ENCODE results near the gene ZC3HAV1. TPM values are rescaled to one million over a fixed set of nuclear protein-coding genes. Genes with fewer than 3 reads are reported as not detected.
"Not testable (repeated sequence)": the region's sequence is repeated elsewhere in the genome, so short reads cannot be mapped to it uniquely, and the experiment has no call there.

ZC3HAV1 gene
- total RNA-seq, 1 experiment from 2014 or later, result 23.4 TPM

- no peaks in the 10 kb centered on the region for H3K36me3 ChIP-seq
- no peaks in the 10 kb centered on the region for H3K27me3 ChIP-seq
- no peak overlapping the region for H3K4me3 ChIP-seq
- H3K9me3 ChIP-seq, result no peaks in the 10 kb centered on the region
- DNase-seq, result no peak
These were observed 8.2 kb upstream of the ZC3HAV1 start for GRCh38 chr7:139117599-139118233.

DNA sequence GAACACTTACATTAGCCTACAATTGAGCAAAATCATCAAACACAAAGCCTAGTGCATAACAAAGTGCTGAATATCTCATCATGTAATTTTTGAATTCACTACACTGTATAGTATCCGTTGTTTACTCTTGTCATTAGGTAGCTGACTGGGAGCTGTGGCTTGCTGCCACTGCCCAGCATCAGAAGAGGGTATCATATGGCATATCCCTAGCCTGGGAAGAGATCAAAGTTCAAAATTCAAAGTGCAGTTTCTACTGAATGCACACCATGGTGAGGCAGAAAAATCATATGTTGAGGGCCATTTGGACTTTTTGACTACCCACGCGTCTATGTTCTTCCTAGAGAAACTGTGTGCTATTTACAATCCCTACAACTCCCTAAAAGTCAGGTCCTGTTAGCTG, 7.5 kb upstream of the ZC3HAV1 start:
- Histone ChIP-seq H3K4me3 (no peak overlapping the region), H3K9me3 (no peaks in the 10 kb centered on the region), H3K27me3 (no peaks in the 10 kb centered on the region), H3K36me3 (no peaks in the 10 kb centered on the region)
- DNase-seq, result no peak

DNA sequence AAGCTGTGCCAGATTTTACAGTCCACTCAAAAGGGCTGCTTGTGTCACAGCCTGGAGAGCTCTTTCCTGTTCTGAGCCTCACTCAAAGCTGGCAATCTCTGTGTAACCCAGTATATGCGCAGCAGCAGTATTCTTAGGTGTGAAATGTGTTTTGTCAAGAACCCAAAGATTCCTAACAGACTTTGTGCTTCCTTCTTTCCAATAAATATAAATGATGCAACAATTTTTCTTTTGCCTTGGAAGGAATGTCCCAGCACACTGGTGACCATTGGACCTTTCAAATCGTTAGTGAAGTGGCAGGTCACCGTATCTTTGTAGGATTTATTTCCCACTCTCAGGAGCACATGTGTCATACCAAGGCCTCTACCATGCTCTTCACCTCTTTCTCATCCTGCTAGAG, 5.6 kb upstream of the ZC3HAV1 start:
- Histone ChIP-seq H3K27me3 (no peaks in the 10 kb centered on the region), H3K4me3 (no peak overlapping the region), H3K36me3 (no peaks in the 10 kb centered on the region), H3K9me3 (no peaks in the 10 kb centered on the region)
- DNase-seq, result no peak

GRCh38 chr7:139114585-139114984, 5.1 kb upstream of the ZC3HAV1 start:
- Histone ChIP-seq H3K36me3 (no peaks in the 10 kb centered on the region), H3K4me3 (no peak overlapping the region), H3K9me3 (no peaks in the 10 kb centered on the region), H3K27me3 (no peaks in the 10 kb centered on the region)
- no peak for DNase-seq

- Histone ChIP-seq H3K27me3 (no peaks in the 10 kb centered on the region), H3K4me3 (no peak overlapping the region), H3K9me3 (no peaks in the 10 kb centered on the region), H3K36me3 (no peaks in the 10 kb centered on the region)
- DNase-seq, result no peak
These were observed 4.5 kb upstream of the ZC3HAV1 start for GRCh38 chr7:139114018-139114417.

GRCh38 chr7:139112741-139113250, 3.3 kb upstream of the ZC3HAV1 start:
- Histone ChIP-seq H3K36me3 (no peaks in the 10 kb centered on the region; the same call in 1 of the 2 replicates), H3K4me3 (no peak overlapping the region), H3K27me3 (no peaks in the 10 kb centered on the region), H3K9me3 (no peaks in the 10 kb centered on the region)
- DNase-seq, result no peak

- DNase-seq, result no peak
- H3K27me3 ChIP-seq, result no peaks in the 10 kb centered on the region
- H3K36me3 ChIP-seq, result peaks cover 3% of the 10 kb centered on the region
- H3K4me3 ChIP-seq, result no peak overlapping the region
- no peaks in the 10 kb centered on the region for H3K9me3 ChIP-seq
These were observed 2.8 kb upstream of the ZC3HAV1 start for GRCh38 chr7:139112316-139112715.

DNA sequence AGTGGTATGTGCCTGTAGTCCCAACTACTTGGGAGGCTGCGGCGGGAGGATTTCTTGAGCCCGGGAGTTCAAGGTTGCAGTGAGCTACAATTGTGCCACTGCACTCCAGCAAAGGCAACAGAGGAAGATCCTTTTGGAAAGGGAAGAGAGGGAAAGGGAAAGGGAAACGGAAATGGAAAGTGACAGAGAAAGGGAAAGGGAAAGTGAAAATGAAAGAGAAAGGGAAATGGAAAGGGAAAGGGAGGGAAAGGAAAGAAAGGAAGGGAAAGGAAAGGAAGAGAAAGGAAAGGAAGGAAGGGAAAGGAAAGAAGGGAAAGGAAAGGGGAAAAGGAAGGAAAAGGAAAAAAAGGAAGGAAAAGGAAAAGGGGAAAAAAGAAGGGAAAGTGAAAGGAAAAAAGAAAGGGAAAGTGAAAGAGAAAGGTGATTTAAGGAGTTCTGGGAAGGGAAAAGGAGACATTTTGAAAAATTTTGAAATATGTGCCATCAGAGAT, 2.3 kb upstream of the ZC3HAV1 start:
- Histone ChIP-seq H3K4me3 (no peak overlapping the region), H3K27me3 (no peaks in the 10 kb centered on the region), H3K9me3 (no peaks in the 10 kb centered on the region), H3K36me3 (peaks cover 7% of the 10 kb centered on the region)
- no peak for DNase-seq

DNA sequence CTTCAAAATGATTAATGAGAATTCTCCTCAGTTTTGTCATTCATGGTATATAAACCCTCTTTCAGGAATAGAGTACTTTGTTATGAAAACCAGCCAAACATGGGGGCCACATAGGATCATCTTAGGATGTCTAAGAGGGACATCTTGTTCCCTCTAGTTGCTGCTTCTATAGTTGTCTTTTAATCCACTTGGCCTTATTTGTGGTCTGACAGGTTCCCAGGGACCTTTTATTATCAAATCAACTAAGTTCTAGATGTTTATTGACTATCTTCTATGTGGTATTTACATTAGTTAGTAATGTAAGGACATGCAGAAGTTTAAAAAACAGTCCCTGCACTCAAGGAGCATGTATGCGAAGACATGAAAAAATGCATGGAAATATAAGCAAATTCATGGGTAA, 1.6 kb upstream of the ZC3HAV1 start:
- DNase-seq, result no peak
- Histone ChIP-seq H3K4me3 (no peak overlapping the region), H3K36me3 (peaks cover 7% of the 10 kb centered on the region), H3K9me3 (no peaks in the 10 kb centered on the region), H3K27me3 (no peaks in the 10 kb centered on the region)

- DNase-seq, result no peak
- H3K27me3 ChIP-seq, result no peaks in the 10 kb centered on the region
- H3K4me3 ChIP-seq, result peak overlapping the region; percentile 82
- no peaks in the 10 kb centered on the region for H3K9me3 ChIP-seq
- peaks cover 7% of the 10 kb centered on the region for H3K36me3 ChIP-seq
These were observed 477 bp upstream of the ZC3HAV1 start for GRCh38 chr7:139109983-139110411.

DNA sequence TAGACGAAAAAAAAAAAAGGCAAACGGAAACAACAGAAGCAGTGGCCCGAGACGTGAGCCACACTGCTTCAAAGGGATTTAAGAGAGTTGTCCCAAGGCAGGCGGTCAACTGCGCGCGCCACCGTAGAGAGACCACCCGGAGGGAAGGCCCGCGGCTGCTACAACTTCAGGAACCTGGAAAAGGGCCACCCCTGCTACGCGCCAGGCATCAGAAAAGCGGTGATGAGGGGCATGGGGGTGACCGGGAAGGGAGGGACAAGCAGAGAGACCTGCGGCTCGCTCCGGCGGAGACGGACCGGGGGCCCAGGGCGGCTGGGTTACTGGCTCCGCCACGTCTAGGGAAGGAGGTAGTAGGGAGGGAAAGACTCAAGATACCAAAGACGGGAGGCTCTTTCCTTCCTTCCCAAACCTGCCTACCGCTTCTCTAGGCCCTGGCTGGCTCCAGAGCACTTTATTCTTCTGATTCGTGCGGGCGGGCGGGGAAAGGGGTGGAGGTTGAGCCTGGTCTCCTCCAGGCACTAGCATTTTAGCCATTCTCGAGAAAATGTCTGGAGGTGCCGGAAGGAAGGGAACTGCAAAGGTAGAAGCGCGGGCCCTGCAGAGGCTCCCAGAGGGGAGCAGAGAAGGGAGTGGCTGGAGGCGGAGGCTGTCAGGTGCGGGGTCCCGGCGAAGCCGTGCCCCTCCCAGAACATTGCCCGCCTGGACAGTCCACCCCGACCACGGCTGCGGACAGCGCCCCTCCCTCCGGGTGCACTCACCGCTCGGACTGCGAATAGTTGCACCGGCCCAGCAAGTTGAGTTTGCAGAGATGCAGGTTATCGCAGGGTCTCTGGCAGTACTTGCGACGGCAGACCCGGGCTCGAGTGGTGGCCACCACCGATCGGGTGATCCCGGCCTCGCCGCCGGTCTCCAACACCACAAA, 993 bp downstream of the ZC3HAV1 start:
- Histone ChIP-seq H3K27me3 (no peaks in the 10 kb centered on the region), H3K9me3 (no peaks in the 10 kb centered on the region), H3K36me3 (peaks cover 7% of the 10 kb centered on the region), H3K4me3 (peak overlapping the region; percentile 82)
- no peak for DNase-seq

DNA sequence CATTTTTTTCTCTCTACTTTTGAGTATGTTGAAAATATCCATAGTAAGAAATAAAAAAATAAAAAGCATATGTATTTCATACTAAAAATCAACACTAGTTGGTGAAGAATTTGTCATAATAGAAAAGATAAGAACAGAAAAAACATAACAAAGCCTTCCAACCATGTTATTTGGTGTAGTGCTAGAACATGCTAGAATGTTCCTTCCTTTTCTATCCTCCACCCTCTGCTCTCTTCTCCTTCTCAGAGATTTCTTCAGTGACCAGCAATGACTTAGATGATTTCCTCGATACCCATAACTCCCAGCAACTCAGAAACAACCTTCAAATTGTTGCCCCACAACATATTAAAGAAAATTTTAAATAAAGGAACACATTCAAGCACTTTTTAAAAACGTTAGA, 2.6 kb downstream of the ZC3HAV1 start:
- no peak for DNase-seq
- Histone ChIP-seq H3K36me3 (peaks cover 7% of the 10 kb centered on the region), H3K9me3 (no peaks in the 10 kb centered on the region), H3K27me3 (no peaks in the 10 kb centered on the region), H3K4me3 (peak overlapping the region; percentile 82)

GRCh38 chr7:139106227-139106626, 3.3 kb downstream of the ZC3HAV1 start:
- not testable (repeated sequence) for H3K36me3 ChIP-seq, DNase-seq, H3K9me3 ChIP-seq, H3K27me3 ChIP-seq
- H3K4me3 ChIP-seq, result peak overlapping the region; percentile 82

- no peak for DNase-seq
- peak overlapping the region; percentile 82 for H3K4me3 ChIP-seq
- peaks cover 7% of the 10 kb centered on the region for H3K36me3 ChIP-seq
- H3K9me3 ChIP-seq, result no peaks in the 10 kb centered on the region
- no peaks in the 10 kb centered on the region for H3K27me3 ChIP-seq
These were observed 4.0 kb downstream of the ZC3HAV1 start for GRCh38 chr7:139105484-139105883.

- no peak for DNase-seq
- H3K4me3 ChIP-seq, result peak overlapping the region; percentile 16; the same call in 1 of the 2 replicates
- peaks cover 7% of the 10 kb centered on the region for H3K36me3 ChIP-seq
- H3K27me3 ChIP-seq, result no peaks in the 10 kb centered on the region
- H3K9me3 ChIP-seq, result no peaks in the 10 kb centered on the region
These were observed 5.4 kb downstream of the ZC3HAV1 start for GRCh38 chr7:139104091-139104450.

DNA sequence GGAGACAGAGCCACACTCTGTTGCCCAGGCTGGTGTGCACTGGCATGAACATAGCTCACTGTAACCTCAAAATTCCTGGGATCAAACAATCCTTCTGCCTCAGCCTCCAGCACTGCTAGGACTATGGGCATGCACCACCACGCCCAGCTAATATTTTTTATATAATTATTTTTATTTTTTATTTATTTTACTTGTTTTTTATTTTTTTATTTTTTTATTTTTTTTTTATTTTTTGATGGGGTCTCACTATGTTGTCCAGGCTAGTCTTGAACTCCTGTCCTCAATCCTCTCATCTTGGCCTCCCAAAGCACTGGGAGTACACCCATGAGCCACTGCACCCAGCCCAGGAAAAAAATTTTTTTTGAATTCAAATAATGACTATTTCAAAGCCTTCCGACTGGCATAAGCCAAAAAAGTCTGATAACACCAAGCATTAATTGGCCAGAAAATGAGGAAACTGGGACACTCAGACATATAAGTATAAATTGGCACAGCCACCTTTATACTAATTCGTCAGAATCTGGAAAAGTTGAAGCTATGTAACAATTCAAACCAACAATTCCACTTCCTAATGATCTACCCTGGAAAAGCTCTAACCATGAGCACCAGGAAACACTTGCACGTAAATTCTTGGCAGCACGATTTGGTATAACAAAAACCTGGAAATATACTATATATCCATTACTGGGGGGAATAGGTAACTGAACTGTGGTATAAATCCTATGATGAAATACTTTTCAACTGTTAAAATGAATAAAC, 6.3 kb downstream of the ZC3HAV1 start:
- H3K27me3 ChIP-seq, result no peaks in the 10 kb centered on the region
- peak overlapping the region; percentile 16; the same call in 1 of the 2 replicates for H3K4me3 ChIP-seq
- no peak for DNase-seq
- H3K9me3 ChIP-seq, result no peaks in the 10 kb centered on the region
- peaks cover 7% of the 10 kb centered on the region for H3K36me3 ChIP-seq

- H3K36me3 ChIP-seq, H3K4me3 ChIP-seq, H3K27me3 ChIP-seq, DNase-seq, H3K9me3 ChIP-seq: not testable (repeated sequence)
These were observed 7.8 kb downstream of the ZC3HAV1 start for GRCh38 chr7:139101637-139102158.

Data from MG63 (cell line).